Keratinocyte (primary cell): Measurements from ENCODE around the gene FGF11. TPM values are rescaled to one million over a fixed set of nuclear protein-coding genes. Genes with fewer than 3 reads are reported as not detected.

ENCODE experiments used
- DNase-seq: peaks from one replicate; pipeline ENCODE4 v3.0.0-alpha.2; 2011; ENCODE audit warnings: low read depth, missing footprints, low spot score
- FAIRE-seq: peaks from 2 replicates; lab custom pipeline; 2011; peaks lifted over from hg19 to GRCh38; lab: Jason Lieb, UNC
- H2AFZ ChIP-seq: 2 replicates; pipeline ENCODE4 v1.6.0; 2012; ENCODE audit warnings: low read length, control low read depth, inconsistent platforms; ENCODE audit not compliant: control insufficient read depth
- H3K27ac ChIP-seq: 2 replicates; pipeline ENCODE4 v1.5.1; 2011; ENCODE audit warnings: low read length; ENCODE audit not compliant: control insufficient read depth, insufficient read depth
- H3K27me3 ChIP-seq: 3 replicates; pipeline ENCODE4 v1.6.0; 2011; ENCODE audit warnings: low read length; ENCODE audit not compliant: control insufficient read depth, insufficient read depth; ENCODE audit errors: extremely low read depth
- H3K36me3 ChIP-seq, 2 experiments: 2 replicates in 1 of 2; 3 replicates in 1 of 2; pipeline ENCODE4 v1.5.1; 2011; ENCODE audit warnings: low read length in 2 of 2, mild to moderate bottlenecking in 1 of 2; ENCODE audit not compliant: control insufficient read depth in 2 of 2, insufficient read depth in 2 of 2; ENCODE audit errors: extremely low read depth in 1 of 2
- H3K4me1 ChIP-seq: 3 replicates; pipeline ENCODE4 v1.5.1; 2011; ENCODE audit warnings: low read length; ENCODE audit not compliant: control insufficient read depth, insufficient read depth; ENCODE audit errors: extremely low read depth
- H3K4me2 ChIP-seq: 3 replicates; pipeline ENCODE4 v1.6.0; 2011; ENCODE audit warnings: low read depth, low read length; ENCODE audit not compliant: control insufficient read depth, insufficient read depth; ENCODE audit errors: extremely low read depth
- H3K4me3 ChIP-seq, 3 experiments: fragments of 200-600 bp in 1 of 3; sonication (generic) in 1 of 3; 2 replicates in 2 of 3; 3 replicates in 1 of 3; pipeline ENCODE4 v1.5.1; 2011 to 2016; ENCODE audit warnings: low read length in 3 of 3, mild to moderate bottlenecking in 3 of 3, control low read depth in 2 of 3, inconsistent platforms in 1 of 3, low read depth in 1 of 3, mixed read lengths in 1 of 3, mixed run types in 1 of 3, moderate library complexity in 1 of 3; ENCODE audit not compliant: control insufficient read depth in 2 of 3, insufficient read depth in 2 of 3; ENCODE audit errors: extremely low read depth in 1 of 3
- H3K79me2 ChIP-seq: 2 replicates; pipeline ENCODE4 v1.6.0; 2012; ENCODE audit warnings: low read length; ENCODE audit not compliant: control insufficient read depth, insufficient read depth
- H3K9ac ChIP-seq: 3 replicates; pipeline ENCODE4 v1.6.0; 2011; ENCODE audit warnings: low read length; ENCODE audit not compliant: control insufficient read depth, insufficient read depth; ENCODE audit errors: extremely low read depth
- H3K9me1 ChIP-seq: 3 replicates; pipeline ENCODE4 v1.6.0; 2011; ENCODE audit warnings: low read length; ENCODE audit not compliant: control insufficient read depth, insufficient read depth; ENCODE audit errors: extremely low read depth
- H3K9me3 ChIP-seq: 2 replicates; pipeline ENCODE4 v1.5.1; 2012; ENCODE audit warnings: low read depth, low read length; ENCODE audit not compliant: control insufficient read depth
- H4K20me1 ChIP-seq: 3 replicates; pipeline ENCODE4 v1.6.0; 2011; ENCODE audit warnings: low read length; ENCODE audit not compliant: control insufficient read depth, insufficient read depth; ENCODE audit errors: extremely low read depth
- CTCF ChIP-seq, 3 experiments: IDR thresholded peaks in 1 of 3; conservative IDR thresholded peaks in 1 of 3; optimal IDR thresholded peaks in 1 of 3; 2 replicates in 2 of 3; 3 replicates in 1 of 3; pipeline versions ENCODE3 to v1.5.1; 2011; ENCODE audit warnings: low read length in 3 of 3, mild to moderate bottlenecking in 3 of 3, moderate library complexity in 2 of 3, control low read depth in 1 of 3, inconsistent platforms in 1 of 3; ENCODE audit not compliant: insufficient read depth in 2 of 3; ENCODE audit errors: extremely low read depth in 1 of 3
- EZH2 ChIP-seq: IDR thresholded peaks from one replicate; pipeline ENCODE4 v1.6.1; 2012; ENCODE audit warnings: inconsistent platforms, mild to moderate bottlenecking, low read length, moderate library complexity
- dilution Hi-C: fragments of 300-500 bp; cut with MboI; formaldehyde crosslinking; loops from one replicate; pipeline ENCODE4 v1.7.0; 2020; ENCODE audit warnings: low sequenced_read_pairs; ENCODE audit not compliant: extremely low pct_ligation_motif_present
- polyA plus RNA-seq, 5 experiments: library from polyadenylated mRNA; depleted of rRNA in 3 of 5; stranded (reverse) in 3 of 5; stranded (forward) in 1 of 5; unstranded in 1 of 5; fragments of >200 nt; gene quantifications; 1 replicate in 1 of 5; 2 replicates in 3 of 5; 3 replicates in 1 of 5; pipeline versions ENCODE4 v1.2.1 to v1.2.3, GENCODE V29; 2011 to 2012; ENCODE audit warnings: missing spikeins in 2 of 5, low read depth in 1 of 5, low replicate concordance in 1 of 5

The FGF11 gene
- polyA plus RNA-seq, 1 donor (not counting 4 experiments of a cell fraction or from before 2014, with no cell fraction given) = 30.4 TPM

DNA sequence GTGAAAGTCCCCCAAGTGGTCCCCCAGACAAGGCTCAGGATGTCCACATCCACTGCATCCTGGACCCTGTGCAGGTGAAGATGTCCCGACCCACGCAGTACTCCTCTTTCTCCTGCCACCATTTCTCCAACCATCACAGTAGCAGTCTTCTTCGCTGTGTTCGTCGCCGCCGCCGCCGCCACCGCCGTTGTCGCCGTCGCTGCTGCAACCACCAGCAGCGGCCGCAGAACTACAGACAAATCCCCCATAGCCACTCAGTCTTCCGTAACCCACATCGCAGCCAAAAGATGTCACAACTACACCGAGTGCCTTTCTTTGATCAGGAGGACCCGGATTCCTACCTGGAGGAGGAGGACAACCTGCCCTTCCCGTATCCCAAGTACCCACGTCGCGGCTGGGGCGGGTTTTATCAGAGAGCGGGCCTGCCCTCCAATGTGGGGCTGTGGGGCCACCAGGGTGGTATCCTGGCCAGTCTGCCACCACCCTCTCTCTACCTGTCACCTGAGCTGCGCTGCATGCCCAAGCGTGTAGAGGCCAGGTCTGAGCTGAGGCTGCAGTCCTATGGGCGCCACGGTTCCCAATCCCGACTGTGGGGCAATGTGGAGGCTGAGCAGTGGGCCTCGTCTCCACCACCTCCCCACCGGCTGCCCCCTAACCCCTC is 13.0 kb upstream of the FGF11 start:
- H3K9me3 ChIP-seq = no peaks in the 10 kb centered on the region
- H3K4me2 ChIP-seq = no peak overlapping the region
- no peak overlapping the region for H2AFZ ChIP-seq
- no peak overlapping the region for H3K27ac ChIP-seq
- no peaks in the 10 kb centered on the region for H3K79me2 ChIP-seq
- FAIRE-seq (no peak), DNase-seq (no peak)
- no peaks in the 10 kb centered on the region for H3K36me3 ChIP-seq
- H3K4me1 ChIP-seq = no peaks in the 10 kb centered on the region
- H3K4me3 ChIP-seq = no peak overlapping the region
- no peak for TF ChIP-seq EZH2
- no peak for TF ChIP-seq CTCF (optimal IDR thresholded peaks at IDR 0.05 in 1 of 3, IDR thresholded peaks at IDR 0.05 in 1 of 3, conservative IDR thresholded peaks at IDR 0.05 in 1 of 3; ENCODE audit: extremely low read depth in 1 of 3, insufficient read depth in 2 of 3, low read length in 3 of 3)
- dilution Hi-C loops = no loop called here
- H3K9me1 ChIP-seq = no peaks in the 10 kb centered on the region
- H4K20me1 ChIP-seq = no peaks in the 10 kb centered on the region
- H3K9ac ChIP-seq = no peak overlapping the region
- H3K27me3 ChIP-seq = no peaks in the 10 kb centered on the region

- DNase-seq (no peak), FAIRE-seq (no peak)
- no peaks in the 10 kb centered on the region for H3K9me3 ChIP-seq
- H3K9me1 ChIP-seq = no peaks in the 10 kb centered on the region
- TF ChIP-seq CTCF (optimal IDR thresholded peaks at IDR 0.05 in 1 of 3, IDR thresholded peaks at IDR 0.05 in 1 of 3, conservative IDR thresholded peaks at IDR 0.05 in 1 of 3; ENCODE audit: extremely low read depth in 1 of 3, insufficient read depth in 2 of 3, low read length in 3 of 3) (no peak), EZH2 (no peak)
- no peak overlapping the region for H3K9ac ChIP-seq
- H2AFZ ChIP-seq = no peak overlapping the region
- no peaks in the 10 kb centered on the region for H3K27me3 ChIP-seq
- H4K20me1 ChIP-seq = no peaks in the 10 kb centered on the region
- no peaks in the 10 kb centered on the region for H3K4me1 ChIP-seq
- H3K79me2 ChIP-seq = no peaks in the 10 kb centered on the region
- H3K4me3 ChIP-seq = no peak overlapping the region
- H3K36me3 ChIP-seq = no peaks in the 10 kb centered on the region
- dilution Hi-C loops = no loop called here
- no peak overlapping the region for H3K4me2 ChIP-seq
- no peak overlapping the region for H3K27ac ChIP-seq
Observed at GRCh38 chr17:7426896-7427489, 12.3 kb upstream of the FGF11 start.
